Left lung (tissue), 10 donors: ENCODE measurements around the gene CLDN14. TPM values are rescaled to one million over a fixed set of nuclear protein-coding genes. Genes with fewer than 3 reads are reported as not detected.

Experiments
- ATAC-seq: fragments of 200-7000 bp; cut with Tn5 transposase; one replicate; pipeline ENCODE4 v1.9.1; 2020; ENCODE audit warnings: moderate library complexity
- DNase-seq, 4 donors: peaks; one replicate each; pipeline ENCODE4 v3.0.0-alpha.2; 2013 to 2020
- H3K27ac ChIP-seq, 2 donors: fragments of 200-600 bp; sonication (generic) in 1 of 2; one replicate each; pipeline versions ENCODE4 v1.5.0 to v1.8.0; 2020 to 2021
- H3K27me3 ChIP-seq, 2 donors: fragments of 200-600 bp; sonication (generic) in 1 of 2; one replicate each; pipeline versions ENCODE4 v1.5.0 to v1.8.0; 2020 to 2021
- H3K36me3 ChIP-seq, 2 donors: fragments of 200-600 bp; sonication (generic) in 1 of 2; one replicate each; pipeline versions ENCODE4 v1.5.0 to v1.8.0; 2020 to 2021
- H3K4me1 ChIP-seq, 2 donors: fragments of 200-600 bp; one replicate each; pipeline ENCODE4 v1.8.0; 2021
- H3K4me3 ChIP-seq, 2 donors: fragments of 200-600 bp; sonication (generic) in 1 of 2; one replicate each; pipeline versions ENCODE4 v1.5.0 to v1.8.0; 2020 to 2021; ENCODE audit warnings: mild to moderate bottlenecking in 1 of 2
- H3K9me3 ChIP-seq, 2 donors: fragments of 200-600 bp; sonication (generic) in 1 of 2; one replicate each; pipeline versions ENCODE4 v1.5.0 to v1.8.0; 2020 to 2021
- intact Hi-C, 2 donors: fragments of 100-400 bp; cut with DNase I; formaldehyde crosslinking; loops; one replicate each; pipeline versions ENCODE4 v1.11.2 to v1.14.2; 2022
- polyA plus RNA-seq, 6 donors: library from polyadenylated mRNA; unstranded; fragments of 120-200 nt; gene quantifications; one replicate each; pipeline ENCODE4 v1.2.1, GENCODE V29; 2013; ENCODE audit not compliant: insufficient read length in 6 of 6
- total RNA-seq, 2 donors: library from RNA; stranded (reverse); fragmentation: NEBNext Ultra II Directional; extraction: Animal tissue kit (Norgen Biotek cat#: 25700); gene quantifications; one replicate each; pipeline ENCODE4 v1.2.1, GENCODE V29; 2021
- TF ChIP-seq, protein P1 (sequence below), 2 donors: fragments of 200-600 bp; sonication (generic) in 1 of 2; IDR thresholded peaks; one replicate each; pipeline versions ENCODE4 v1.5.0 to v1.8.0; 2021; ENCODE audit warnings: antibody characterized with exemption in 2 of 2
- donor health status: DM: no; HTN: yes; CAD: no.
- donor health status: DM: no; HTN: no; CAD: no.

The CLDN14 gene
- total and polyA plus RNA-seq, 8 donors: 0.17 TPM; not detected in 7

DNA sequence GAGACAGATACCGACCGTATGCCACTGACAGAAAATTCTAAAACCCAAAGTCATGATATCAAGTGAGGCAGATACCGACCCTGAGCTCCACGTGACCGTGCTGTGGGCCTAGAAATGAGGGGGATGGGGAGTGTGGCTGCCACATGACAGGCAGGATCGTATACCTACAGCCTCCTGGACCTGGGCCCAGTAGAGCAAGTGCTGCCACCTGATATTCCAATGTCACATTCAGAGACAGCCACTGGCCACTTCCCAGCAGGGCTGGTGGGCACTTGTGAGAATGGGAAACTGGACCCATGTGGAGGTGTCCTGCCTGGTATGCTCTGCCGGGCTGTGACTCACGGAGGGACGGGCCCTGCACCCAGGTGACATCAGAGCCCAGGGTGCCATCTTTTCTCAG, 44.6 kb upstream of the CLDN14 start:
- intact Hi-C loops: no loop called here
- peaks cover 0 to 5% of the 10 kb centered on the region in 2 donors for H3K9me3 ChIP-seq
- TF ChIP-seq, protein P1, sequence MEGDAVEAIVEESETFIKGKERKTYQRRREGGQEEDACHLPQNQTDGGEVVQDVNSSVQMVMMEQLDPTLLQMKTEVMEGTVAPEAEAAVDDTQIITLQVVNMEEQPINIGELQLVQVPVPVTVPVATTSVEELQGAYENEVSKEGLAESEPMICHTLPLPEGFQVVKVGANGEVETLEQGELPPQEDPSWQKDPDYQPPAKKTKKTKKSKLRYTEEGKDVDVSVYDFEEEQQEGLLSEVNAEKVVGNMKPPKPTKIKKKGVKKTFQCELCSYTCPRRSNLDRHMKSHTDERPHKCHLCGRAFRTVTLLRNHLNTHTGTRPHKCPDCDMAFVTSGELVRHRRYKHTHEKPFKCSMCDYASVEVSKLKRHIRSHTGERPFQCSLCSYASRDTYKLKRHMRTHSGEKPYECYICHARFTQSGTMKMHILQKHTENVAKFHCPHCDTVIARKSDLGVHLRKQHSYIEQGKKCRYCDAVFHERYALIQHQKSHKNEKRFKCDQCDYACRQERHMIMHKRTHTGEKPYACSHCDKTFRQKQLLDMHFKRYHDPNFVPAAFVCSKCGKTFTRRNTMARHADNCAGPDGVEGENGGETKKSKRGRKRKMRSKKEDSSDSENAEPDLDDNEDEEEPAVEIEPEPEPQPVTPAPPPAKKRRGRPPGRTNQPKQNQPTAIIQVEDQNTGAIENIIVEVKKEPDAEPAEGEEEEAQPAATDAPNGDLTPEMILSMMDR (IDR thresholded peaks at IDR 0.05): no peak
- H3K36me3 ChIP-seq: no peaks in the 10 kb centered on the region
- peaks cover 0 to 29% of the 10 kb centered on the region in 2 donors for H3K27me3 ChIP-seq
- DNase-seq (no peak), ATAC-seq (no peak)
- H3K27ac ChIP-seq: no peak overlapping the region
- no peaks in the 10 kb centered on the region for H3K4me1 ChIP-seq
- no peak overlapping the region for H3K4me3 ChIP-seq

DNA sequence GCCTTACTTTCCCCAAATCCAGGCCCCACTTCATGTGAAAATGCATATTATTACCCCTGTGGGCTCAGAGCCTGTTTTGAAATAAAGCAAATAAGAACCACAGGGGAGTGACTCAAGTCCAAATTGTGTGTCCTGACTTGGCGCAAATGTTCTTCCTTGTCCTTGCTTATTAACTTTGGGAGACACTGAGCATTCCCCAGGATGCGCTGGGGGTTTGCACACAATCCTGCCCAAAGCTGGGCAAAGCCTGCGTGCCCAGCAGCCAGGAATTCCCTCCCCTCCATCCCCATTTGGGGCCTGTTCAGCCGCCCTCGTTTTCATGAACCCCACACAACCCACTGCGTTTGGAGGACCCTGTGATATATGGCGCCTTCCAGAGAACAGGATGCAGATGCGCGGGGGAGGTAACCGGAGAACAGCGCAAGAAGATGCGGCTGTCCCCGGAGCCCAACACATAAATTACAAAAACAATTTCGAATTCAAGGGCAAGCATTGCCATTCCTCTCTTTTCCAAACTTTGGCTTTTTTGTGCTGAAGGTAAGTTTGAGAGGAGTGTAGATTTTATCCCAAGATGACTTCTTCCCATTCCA, 42.4 kb upstream of the CLDN14 start:
- ATAC-seq (no peak), DNase-seq (no peak)
- intact Hi-C loops: no loop called here
- peaks cover 0 to 5% of the 10 kb centered on the region in 2 donors for H3K9me3 ChIP-seq
- peaks cover 0 to 10% of the 10 kb centered on the region in 2 donors for H3K27me3 ChIP-seq
- no peak overlapping the region for H3K27ac ChIP-seq
- H3K4me1 ChIP-seq: no peaks in the 10 kb centered on the region
- H3K36me3 ChIP-seq: no peaks in the 10 kb centered on the region
- no peak overlapping the region for H3K4me3 ChIP-seq
- TF ChIP-seq, protein P1 (IDR thresholded peaks at IDR 0.05): no peak

DNA sequence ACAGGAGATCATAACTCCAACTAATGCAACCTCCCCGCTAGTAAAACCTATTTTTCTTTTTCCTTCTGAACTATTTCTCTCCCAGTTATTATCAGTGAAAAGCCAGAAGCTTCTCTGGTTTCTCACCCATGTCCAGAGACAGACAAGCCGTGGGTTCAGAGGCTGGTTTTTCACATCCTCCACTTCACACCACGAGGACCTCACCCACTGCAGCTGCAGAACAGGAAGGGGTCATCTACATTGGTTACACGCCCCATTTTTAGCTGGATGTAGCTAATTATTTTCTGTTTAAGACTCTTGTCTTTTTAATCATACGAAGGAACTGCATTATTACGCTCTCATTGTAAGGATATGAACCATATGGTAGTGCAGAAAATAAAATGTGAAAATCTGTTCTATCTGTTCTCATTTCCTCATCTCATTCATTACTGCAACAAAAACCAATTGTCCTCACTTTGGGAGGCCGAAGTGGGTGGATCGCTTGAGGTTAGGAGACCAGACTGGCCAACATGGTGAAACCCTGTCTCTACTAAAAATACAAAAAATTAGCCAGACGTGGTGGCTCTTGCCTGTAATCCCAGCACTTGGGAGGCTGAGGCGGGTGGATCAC, 39.1 kb upstream of the CLDN14 start:
- H3K9me3 ChIP-seq: peaks cover 0 to 5% of the 10 kb centered on the region in 2 donors
- DNase-seq (no peak), ATAC-seq (no peak)
- intact Hi-C loops: no loop called here
- H3K27ac ChIP-seq: no peak overlapping the region
- no peaks in the 10 kb centered on the region for H3K27me3 ChIP-seq
- H3K4me3 ChIP-seq: no peak overlapping the region
- no peaks in the 10 kb centered on the region for H3K36me3 ChIP-seq
- H3K4me1 ChIP-seq: no peaks in the 10 kb centered on the region
- TF ChIP-seq, protein P1 (IDR thresholded peaks at IDR 0.05): no peak

DNA sequence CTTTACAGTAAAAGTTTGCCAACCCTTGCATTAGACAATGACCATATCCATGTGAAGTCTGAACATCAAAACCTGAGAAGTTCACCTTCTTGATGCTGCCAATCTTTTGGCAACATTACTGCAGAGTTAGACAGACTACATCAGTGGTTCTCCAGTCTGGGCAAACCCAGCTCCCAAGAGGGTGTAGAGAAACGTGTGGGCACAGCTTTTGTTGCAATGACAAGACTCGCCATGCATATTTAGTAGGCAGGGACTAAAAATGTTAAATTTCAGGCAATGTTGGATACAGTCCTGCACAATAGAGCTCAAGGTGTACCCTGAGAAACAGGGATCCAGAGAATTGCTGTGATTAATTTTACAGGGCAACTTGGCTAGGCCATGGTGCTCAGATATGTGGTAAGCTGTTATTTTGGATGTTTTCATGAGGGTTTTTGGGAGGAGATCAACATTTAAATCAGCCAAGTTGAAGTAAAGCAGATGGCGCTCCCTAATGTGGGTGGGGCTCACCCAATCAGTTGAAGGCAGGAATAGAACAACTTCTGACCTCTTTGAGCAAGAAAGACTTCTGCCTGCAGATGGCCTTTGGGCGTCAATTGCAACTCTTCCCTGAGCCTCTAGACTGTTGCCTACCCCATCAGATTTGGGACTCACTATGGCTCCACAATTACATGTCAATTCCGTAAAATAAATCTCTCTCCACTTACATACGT, 37.6 kb upstream of the CLDN14 start:
- TF ChIP-seq, protein P1 (IDR thresholded peaks at IDR 0.05): no peak
- intact Hi-C loops: no loop called here
- Histone ChIP-seq H3K27ac (no peak overlapping the region), H3K27me3 (no peaks in the 10 kb centered on the region), H3K9me3 (peaks cover 0 to 5% of the 10 kb centered on the region in 2 donors), H3K4me3 (no peak overlapping the region), H3K4me1 (no peaks in the 10 kb centered on the region), H3K36me3 (no peaks in the 10 kb centered on the region)
- DNase-seq: no peak
- no peak for ATAC-seq

DNA sequence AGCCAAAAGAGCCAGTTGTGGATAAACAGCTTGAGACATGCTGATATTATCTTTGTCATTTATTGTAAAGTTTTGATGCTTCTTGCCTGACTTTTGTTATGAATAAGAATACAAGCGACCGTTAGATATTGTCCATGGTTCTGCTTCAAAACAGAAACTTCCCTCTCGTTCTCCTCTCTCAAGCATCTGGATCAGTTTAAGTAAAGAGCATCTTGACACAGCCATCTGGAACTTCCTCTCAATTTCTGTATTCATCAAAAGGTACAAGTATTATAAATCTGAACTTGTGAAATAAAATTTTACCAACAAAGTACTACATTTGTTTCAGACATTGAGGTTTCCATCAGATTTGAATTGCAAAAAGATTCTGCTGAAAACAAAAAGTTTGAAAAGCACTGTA, 36.4 kb upstream of the CLDN14 start:
- H3K36me3 ChIP-seq: no peaks in the 10 kb centered on the region
- TF ChIP-seq, protein P1 (IDR thresholded peaks at IDR 0.05): no peak
- H3K27ac ChIP-seq: no peak overlapping the region
- no peak overlapping the region for H3K4me3 ChIP-seq
- peaks cover 0 to 5% of the 10 kb centered on the region in 2 donors for H3K9me3 ChIP-seq
- no peaks in the 10 kb centered on the region for H3K27me3 ChIP-seq
- ATAC-seq (no peak), DNase-seq (no peak)
- intact Hi-C loops: no loop called here
- no peaks in the 10 kb centered on the region for H3K4me1 ChIP-seq
